ENCODE measurements around the gene FOXD4. TPM values are rescaled to one million over a fixed set of nuclear protein-coding genes. Genes with fewer than 3 reads are reported as not detected.
"Not testable (repeated sequence)": the region's sequence is repeated elsewhere in the genome, so short reads cannot be mapped to it uniquely, and the experiment has no call there.

FOXD4 gene
- polyA plus RNA-seq (2013), result 0.11 TPM

DNA sequence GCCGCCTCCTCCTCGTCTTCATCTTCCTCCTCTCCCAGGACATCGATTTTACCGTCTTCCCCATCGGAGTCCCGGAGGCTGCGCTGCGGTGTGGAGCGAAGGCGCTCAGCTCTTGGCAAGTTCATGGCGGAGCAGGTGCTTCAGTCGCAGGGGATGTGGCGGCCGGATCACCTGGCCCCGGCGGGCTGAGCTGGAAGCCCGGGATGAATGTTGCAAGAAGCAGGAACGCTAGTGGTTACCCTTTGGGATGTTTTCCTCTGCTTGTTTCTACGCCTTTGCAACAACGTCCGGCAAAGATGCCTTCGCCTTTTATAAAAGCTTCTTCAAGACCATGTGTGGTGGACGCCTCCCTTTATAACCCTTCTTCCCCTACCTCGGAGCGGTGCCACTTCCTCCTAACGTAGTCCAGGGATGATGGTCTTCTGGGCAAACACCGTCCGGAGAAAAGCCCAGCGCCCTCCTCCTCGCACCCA is at the start of gene FOXD4:
Gene FOXD4 (minus strand): TSS at position 423 of the 473 bp plus-strand sequence. CDS start 298 bp downstream, at position 125.
- POLR2A ChIA-PET, result not testable (repeated sequence)
- peak within 1 kb of the TSS in 1 of 7 experiments; percentile 16 for H3K4me3 ChIP-seq (ENCODE audit: control insufficient read depth in 1 of 7, extremely low read depth in 1 of 7, insufficient read depth in 4 of 7, low read depth in 2 of 7, low read length in 6 of 7)

DNA sequence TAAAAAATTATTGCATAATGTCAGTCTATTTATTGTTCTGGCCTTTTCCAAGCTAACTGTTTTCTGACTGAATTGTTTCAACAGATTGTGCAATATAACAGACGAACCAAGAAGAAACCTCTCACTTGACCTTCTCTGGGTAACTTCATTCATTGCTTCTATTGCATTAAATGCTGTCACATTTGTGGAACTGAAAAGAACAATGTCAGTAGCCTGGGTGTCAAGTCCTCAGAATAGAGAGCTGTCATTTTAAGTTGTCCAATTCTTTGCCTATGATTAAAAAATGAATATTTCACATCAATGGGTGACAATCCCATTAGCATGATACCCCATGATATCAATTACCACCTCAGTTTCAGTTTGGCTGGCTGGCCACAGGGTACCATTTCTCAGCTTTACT is 41.7 kb upstream of the FOXD4 start:
- H3K4me3 ChIP-seq (ENCODE audit: control insufficient read depth in 1 of 7, extremely low read depth in 1 of 7, insufficient read depth in 4 of 7, low read depth in 2 of 7, low read length in 6 of 7); POLR2A ChIA-PET; H3K27ac ChIP-seq (ENCODE audit: insufficient read depth in 1 of 2, low read depth in 1 of 2, low read length in 2 of 2, poor library complexity in 1 of 2, severe bottlenecking in 2 of 2); H3K4me1 ChIP-seq (ENCODE audit: control extremely low read depth in 1 of 4, control insufficient read depth in 4 of 4, insufficient read depth in 4 of 4, low read length in 3 of 4); DNase-seq; CTCF ChIA-PET; H3K36me3 ChIP-seq (ENCODE audit: control insufficient read depth in 4 of 4, insufficient read depth in 4 of 4, low read length in 3 of 4); H3K27me3 ChIP-seq (replicated peaks in 2 of 5; ENCODE audit: control insufficient read depth in 4 of 5, insufficient read depth in 5 of 5, low read length in 4 of 5); H3K9me3 ChIP-seq (ENCODE audit: control extremely low read depth in 1 of 5, control insufficient read depth in 4 of 5, insufficient read depth in 2 of 5, low read depth in 1 of 5, low read length in 4 of 5): not testable (repeated sequence)
- no CpG with 5 or more reads among the region's 1 CpG for WGBS (ENCODE audit: insufficient coverage)

More for the DNA sequence above, at the start of gene FOXD4:
- H3K36me3 ChIP-seq (ENCODE audit: control insufficient read depth in 4 of 4, insufficient read depth in 4 of 4, low read length in 3 of 4); H3K9me3 ChIP-seq (ENCODE audit: control extremely low read depth in 1 of 5, control insufficient read depth in 4 of 5, insufficient read depth in 2 of 5, low read depth in 1 of 5, low read length in 4 of 5); CTCF ChIA-PET; DNase-seq; H3K27ac ChIP-seq (ENCODE audit: insufficient read depth in 1 of 2, low read depth in 1 of 2, low read length in 2 of 2, poor library complexity in 1 of 2, severe bottlenecking in 2 of 2): not testable (repeated sequence)
- WGBS (ENCODE audit: insufficient coverage), result 66% methylated on average over 5 of the region's 30 CpGs
- Histone ChIP-seq H3K27me3 (replicated peaks in 2 of 5; ENCODE audit: control insufficient read depth in 4 of 5, insufficient read depth in 5 of 5, low read length in 4 of 5) (peaks cover 0 to 36% (median 7%) of the 10 kb centered on the region in 5 experiments), H3K4me1 (ENCODE audit: control extremely low read depth in 1 of 4, control insufficient read depth in 4 of 4, insufficient read depth in 4 of 4, low read length in 3 of 4) (peaks cover 0 to 26% (median 20%) of the 10 kb centered on the region in 4 experiments)

DNA sequence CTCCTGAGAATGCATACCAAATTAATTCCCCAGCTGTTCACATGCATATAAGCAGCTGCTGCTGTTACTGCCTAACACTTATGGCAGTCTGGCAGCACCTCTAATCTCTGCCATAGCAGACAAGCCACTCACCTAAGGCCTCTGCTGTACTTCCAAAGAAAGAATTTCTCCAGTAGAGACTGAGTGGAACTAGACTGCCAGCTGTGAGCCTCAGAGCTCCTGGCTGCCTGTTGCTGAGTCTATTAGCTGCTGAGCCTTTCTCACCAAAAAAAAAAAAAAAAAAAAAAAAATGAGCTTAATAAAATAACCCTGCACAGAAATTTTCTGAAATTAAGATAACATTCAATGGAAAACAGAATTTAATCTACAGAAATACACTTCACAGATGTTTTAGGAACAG is 33.0 kb upstream of the FOXD4 start:
- CTCF ChIA-PET; H3K9me3 ChIP-seq (ENCODE audit: control extremely low read depth in 1 of 5, control insufficient read depth in 4 of 5, insufficient read depth in 2 of 5, low read depth in 1 of 5, low read length in 4 of 5); H3K4me3 ChIP-seq (ENCODE audit: control insufficient read depth in 1 of 7, extremely low read depth in 1 of 7, insufficient read depth in 4 of 7, low read depth in 2 of 7, low read length in 6 of 7); DNase-seq; H3K36me3 ChIP-seq (ENCODE audit: control insufficient read depth in 4 of 4, insufficient read depth in 4 of 4, low read length in 3 of 4); H3K4me1 ChIP-seq (ENCODE audit: control extremely low read depth in 1 of 4, control insufficient read depth in 4 of 4, insufficient read depth in 4 of 4, low read length in 3 of 4); H3K27me3 ChIP-seq (replicated peaks in 2 of 5; ENCODE audit: control insufficient read depth in 4 of 5, insufficient read depth in 5 of 5, low read length in 4 of 5); H3K27ac ChIP-seq (ENCODE audit: insufficient read depth in 1 of 2, low read depth in 1 of 2, low read length in 2 of 2, poor library complexity in 1 of 2, severe bottlenecking in 2 of 2); POLR2A ChIA-PET: not testable (repeated sequence)

DNA sequence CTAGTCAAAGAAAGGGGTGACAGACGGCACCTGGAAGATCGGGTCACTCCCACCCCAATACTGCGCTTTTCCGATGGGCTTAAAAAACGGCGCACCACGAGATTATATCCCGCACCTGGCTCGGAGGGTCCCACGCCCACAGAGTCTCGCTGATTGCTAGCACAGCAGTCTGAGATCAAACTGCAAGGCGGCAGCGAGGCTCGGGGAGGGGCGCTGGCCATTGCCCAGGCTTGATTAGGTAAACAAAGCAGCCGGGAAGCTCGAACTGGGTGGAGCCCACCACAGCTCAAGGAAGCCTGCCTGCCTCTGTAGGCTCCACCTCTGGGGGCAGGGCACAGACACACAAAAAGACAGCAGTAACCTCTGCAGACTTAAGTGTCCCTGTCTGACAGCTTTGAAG is 21.7 kb upstream of the FOXD4 start:
- H3K4me3 ChIP-seq (ENCODE audit: control insufficient read depth in 1 of 7, extremely low read depth in 1 of 7, insufficient read depth in 4 of 7, low read depth in 2 of 7, low read length in 6 of 7); H3K9me3 ChIP-seq (ENCODE audit: control extremely low read depth in 1 of 5, control insufficient read depth in 4 of 5, insufficient read depth in 2 of 5, low read depth in 1 of 5, low read length in 4 of 5); DNase-seq; CTCF ChIA-PET; H3K4me1 ChIP-seq (ENCODE audit: control extremely low read depth in 1 of 4, control insufficient read depth in 4 of 4, insufficient read depth in 4 of 4, low read length in 3 of 4); H3K27me3 ChIP-seq (replicated peaks in 2 of 5; ENCODE audit: control insufficient read depth in 4 of 5, insufficient read depth in 5 of 5, low read length in 4 of 5); H3K27ac ChIP-seq (ENCODE audit: insufficient read depth in 1 of 2, low read depth in 1 of 2, low read length in 2 of 2, poor library complexity in 1 of 2, severe bottlenecking in 2 of 2); POLR2A ChIA-PET; H3K36me3 ChIP-seq (ENCODE audit: control insufficient read depth in 4 of 4, insufficient read depth in 4 of 4, low read length in 3 of 4): not testable (repeated sequence)
- WGBS (ENCODE audit: insufficient coverage), result 92% methylated on average over 9 of the region's 17 CpGs

DNA sequence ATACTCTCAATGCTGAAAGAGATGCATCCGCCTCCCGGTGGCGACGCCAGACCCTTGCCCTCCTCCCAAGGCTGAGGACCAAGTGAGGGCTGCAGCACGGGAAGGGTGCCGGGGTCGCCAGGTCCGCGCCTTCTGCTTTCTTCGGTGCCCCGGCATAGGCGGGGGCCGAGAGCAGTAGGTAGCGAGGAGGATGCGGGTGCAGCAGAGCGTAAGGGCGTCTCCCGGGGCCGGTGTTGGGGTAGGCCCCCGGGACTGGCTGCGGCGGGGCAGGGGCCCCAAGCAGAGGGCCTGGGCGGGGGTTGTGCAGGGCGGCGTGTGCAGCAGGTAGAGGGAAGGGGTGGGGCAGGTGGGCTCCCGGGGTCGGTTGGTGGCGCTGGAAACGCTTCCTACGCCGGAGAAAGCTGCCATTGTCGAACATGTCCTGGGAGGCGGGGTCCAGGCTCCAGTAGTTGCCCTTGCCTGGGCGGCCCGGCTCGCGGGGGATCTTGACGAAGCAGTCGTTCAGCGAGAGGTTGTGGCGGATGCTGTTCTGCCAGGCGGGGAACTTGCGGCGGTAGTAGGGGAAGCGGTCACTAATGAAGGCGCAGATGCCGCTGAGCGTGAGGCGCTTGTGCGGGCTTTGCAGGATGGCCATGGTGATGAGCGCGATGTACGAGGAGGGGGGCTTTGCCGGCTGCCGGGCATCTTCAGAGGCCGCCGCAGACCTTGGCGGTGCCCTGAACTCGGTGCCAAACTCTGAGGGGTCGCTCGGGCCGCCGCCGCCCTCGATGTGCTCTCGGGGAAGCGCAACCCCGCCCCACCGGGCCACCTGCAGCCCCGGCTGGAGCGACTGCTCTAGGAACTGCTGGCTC is 848 bp downstream of the FOXD4 start:
- H3K36me3 ChIP-seq (ENCODE audit: control insufficient read depth in 4 of 4, insufficient read depth in 4 of 4, low read length in 3 of 4); H3K27ac ChIP-seq (ENCODE audit: insufficient read depth in 1 of 2, low read depth in 1 of 2, low read length in 2 of 2, poor library complexity in 1 of 2, severe bottlenecking in 2 of 2); CTCF ChIA-PET; H3K9me3 ChIP-seq (ENCODE audit: control extremely low read depth in 1 of 5, control insufficient read depth in 4 of 5, insufficient read depth in 2 of 5, low read depth in 1 of 5, low read length in 4 of 5); POLR2A ChIA-PET: not testable (repeated sequence)
- peak in 2 of 3 donors; percentile 55 to 92 for DNase-seq
- Histone ChIP-seq H3K27me3 (replicated peaks in 2 of 5; ENCODE audit: control insufficient read depth in 4 of 5, insufficient read depth in 5 of 5, low read length in 4 of 5) (peaks cover 0 to 42% (median 11%) of the 10 kb centered on the region in 5 experiments), H3K4me1 (ENCODE audit: control extremely low read depth in 1 of 4, control insufficient read depth in 4 of 4, insufficient read depth in 4 of 4, low read length in 3 of 4) (peaks cover 0 to 26% (median 20%) of the 10 kb centered on the region in 4 experiments), H3K4me3 (ENCODE audit: control insufficient read depth in 1 of 7, extremely low read depth in 1 of 7, insufficient read depth in 4 of 7, low read depth in 2 of 7, low read length in 6 of 7) (peak overlapping the region in 1 of 7 experiments; percentile 16)
- 0% methylated on average over 19 of the region's 71 CpGs for WGBS (ENCODE audit: insufficient coverage)

DNA sequence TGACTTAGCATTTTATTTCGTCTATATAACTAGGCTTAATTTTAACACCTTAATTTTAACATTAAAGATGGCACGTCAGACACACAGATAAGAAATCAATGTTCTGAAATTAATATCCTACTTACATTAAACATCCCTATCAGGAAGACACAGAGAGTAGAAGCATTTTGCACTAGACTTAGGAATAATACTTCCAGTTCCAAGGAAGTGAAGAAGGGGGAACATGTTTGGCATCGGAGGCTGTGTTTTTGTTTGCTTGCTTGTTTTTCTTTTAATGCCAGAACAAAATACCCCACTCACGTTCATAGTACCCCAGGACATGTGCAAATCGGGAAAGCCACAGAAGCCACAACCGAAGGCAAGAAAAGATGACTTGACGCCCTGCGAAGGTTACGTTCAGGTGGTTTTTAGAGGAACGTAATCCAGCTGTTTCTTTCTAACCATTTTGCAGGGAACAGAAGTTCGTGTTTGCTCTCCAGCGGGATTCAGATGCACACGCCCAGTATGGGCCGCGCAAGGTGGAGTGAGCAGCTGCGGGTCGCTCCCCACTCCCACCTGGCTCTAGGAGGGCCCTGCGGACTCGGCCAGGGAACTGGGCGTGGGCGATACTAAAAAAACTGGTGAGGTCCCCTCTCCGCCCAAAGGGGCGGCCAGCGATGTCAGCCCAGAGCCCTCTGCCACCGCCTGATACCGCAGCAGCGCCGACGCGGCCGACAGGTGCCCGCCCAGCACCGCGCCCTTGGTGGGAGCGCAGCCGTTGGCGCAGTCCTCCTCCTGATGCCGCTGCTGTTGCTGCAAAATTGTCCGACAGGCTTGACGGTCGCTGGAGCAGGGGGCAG is 1.8 kb downstream of the FOXD4 start:
- WGBS (ENCODE audit: insufficient coverage), result 20% methylated on average over 4 of the region's 41 CpGs
- Histone ChIP-seq H3K4me1 (ENCODE audit: control extremely low read depth in 1 of 4, control insufficient read depth in 4 of 4, insufficient read depth in 4 of 4, low read length in 3 of 4) (peaks cover 0 to 26% (median 20%) of the 10 kb centered on the region in 4 experiments), H3K27me3 (replicated peaks in 2 of 5; ENCODE audit: control insufficient read depth in 4 of 5, insufficient read depth in 5 of 5, low read length in 4 of 5) (peaks cover 0 to 43% (median 11%) of the 10 kb centered on the region in 5 experiments)
- peak in 2 of 3 donors; percentile 24 to 34 for DNase-seq
- POLR2A ChIA-PET; H3K27ac ChIP-seq (ENCODE audit: insufficient read depth in 1 of 2, low read depth in 1 of 2, low read length in 2 of 2, poor library complexity in 1 of 2, severe bottlenecking in 2 of 2); H3K36me3 ChIP-seq (ENCODE audit: control insufficient read depth in 4 of 4, insufficient read depth in 4 of 4, low read length in 3 of 4); CTCF ChIA-PET; H3K9me3 ChIP-seq (ENCODE audit: control extremely low read depth in 1 of 5, control insufficient read depth in 4 of 5, insufficient read depth in 2 of 5, low read depth in 1 of 5, low read length in 4 of 5); H3K4me3 ChIP-seq (ENCODE audit: control insufficient read depth in 1 of 7, extremely low read depth in 1 of 7, insufficient read depth in 4 of 7, low read depth in 2 of 7, low read length in 6 of 7): not testable (repeated sequence)

DNA sequence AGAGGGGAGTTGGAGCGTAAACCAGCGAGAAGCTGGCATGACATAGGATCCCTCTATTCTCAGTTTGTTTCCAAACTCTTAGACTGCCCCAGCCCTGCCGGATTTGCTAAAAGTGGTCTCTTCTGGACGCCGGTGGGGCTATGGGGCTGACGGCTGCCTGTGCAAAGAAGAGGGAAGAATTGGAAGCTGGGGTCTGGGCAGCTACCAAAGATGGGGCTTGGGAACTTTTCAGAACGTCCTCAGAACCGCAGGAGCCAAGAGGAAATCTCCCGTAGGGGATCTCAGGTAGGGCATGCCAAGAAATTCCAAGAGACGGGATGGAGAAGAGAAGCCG is 3.1 kb downstream of the FOXD4 start:
- H3K36me3 ChIP-seq (ENCODE audit: control insufficient read depth in 4 of 4, insufficient read depth in 4 of 4, low read length in 3 of 4); POLR2A ChIA-PET; CTCF ChIA-PET; H3K4me3 ChIP-seq (ENCODE audit: control insufficient read depth in 1 of 7, extremely low read depth in 1 of 7, insufficient read depth in 4 of 7, low read depth in 2 of 7, low read length in 6 of 7); H3K27ac ChIP-seq (ENCODE audit: insufficient read depth in 1 of 2, low read depth in 1 of 2, low read length in 2 of 2, poor library complexity in 1 of 2, severe bottlenecking in 2 of 2); H3K9me3 ChIP-seq (ENCODE audit: control extremely low read depth in 1 of 5, control insufficient read depth in 4 of 5, insufficient read depth in 2 of 5, low read depth in 1 of 5, low read length in 4 of 5): not testable (repeated sequence)
- H3K27me3 ChIP-seq (replicated peaks in 2 of 5; ENCODE audit: control insufficient read depth in 4 of 5, insufficient read depth in 5 of 5, low read length in 4 of 5), result peaks cover 0 to 43% (median 11%) of the 10 kb centered on the region in 5 experiments
- DNase-seq, result peak in 1 of 3 donors; percentile 17
- H3K4me1 ChIP-seq (ENCODE audit: control extremely low read depth in 1 of 4, control insufficient read depth in 4 of 4, insufficient read depth in 4 of 4, low read length in 3 of 4), result peaks cover 0 to 26% (median 20%) of the 10 kb centered on the region in 4 experiments
- WGBS (ENCODE audit: insufficient coverage), result no CpG with 5 or more reads among the region's 11 CpGs
